B cell (primary cell): ENCODE data around the gene FOXL1.

Experiments
- CTCF ChIP-seq: fragments of 200-600 bp; IDR thresholded peaks from one replicate; pipeline ENCODE4 v1.8.0; 2022; ENCODE audit warnings: antibody characterized with exemption, mild to moderate bottlenecking
- EZH2 ChIP-seq: IDR thresholded peaks from 2 replicates; pipeline ENCODE4 v1.6.1; 2012; ENCODE audit warnings: borderline replicate concordance, low read depth, mild to moderate bottlenecking, moderate library complexity, low read length; ENCODE audit not compliant: insufficient read depth, poor library complexity, severe bottlenecking

- TF ChIP-seq CTCF = no peak
- TF ChIP-seq EZH2 = no peak
Observed at GRCh38 chr16:86604436-86605193, 26.3 kb downstream of the FOXL1 start.
